HG03378 (cell line): Measurements from ENCODE around the gene PDS5B.

Experiments
- ATAC-seq: cut with Tn5 transposase; IDR thresholded peaks from one replicate; pipeline ENCODE4 v1.9.1; 2021; ENCODE audit warnings: mild to moderate bottlenecking, moderate library complexity; ENCODE audit not compliant: unreplicated experiment

Gene PDS5B

DNA sequence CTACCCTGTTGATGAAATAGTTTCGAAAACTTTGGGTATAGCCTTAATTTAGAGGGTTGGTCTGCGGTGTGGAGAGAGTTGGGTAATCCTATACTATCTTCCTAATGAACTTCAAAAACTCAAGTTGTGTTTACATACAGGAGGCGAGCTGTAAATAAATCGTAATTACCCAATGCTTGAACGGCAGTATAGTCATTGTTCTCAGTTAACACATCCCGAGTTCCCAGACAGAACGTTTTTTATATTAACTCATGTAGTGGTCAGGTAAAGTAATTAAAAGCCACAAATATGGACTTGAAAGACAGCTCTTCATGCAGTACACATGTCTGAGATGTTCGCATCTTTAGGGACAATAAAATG lies 1.5 kb downstream of the PDS5B start:
- ATAC-seq = no peak

DNA sequence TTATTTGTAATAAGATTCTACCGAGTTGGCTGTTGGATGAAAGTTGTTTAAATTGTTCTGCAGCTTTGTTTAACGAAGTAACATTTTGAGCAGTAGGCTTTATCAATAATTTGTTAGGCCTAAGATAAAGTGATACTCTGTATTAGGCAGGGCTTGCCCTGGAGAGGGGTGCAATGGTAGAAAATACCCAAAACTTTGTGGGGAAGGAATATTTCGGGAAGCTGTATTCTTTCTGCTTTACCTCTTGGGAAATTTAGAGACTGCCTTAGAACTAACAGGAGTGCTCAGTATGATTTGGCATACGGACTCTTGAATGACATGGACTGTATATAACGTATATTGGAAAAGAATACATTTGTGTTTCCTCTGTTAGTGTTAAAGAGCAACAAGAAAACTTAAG lies 2.5 kb downstream of the PDS5B start:
- no peak for ATAC-seq

DNA sequence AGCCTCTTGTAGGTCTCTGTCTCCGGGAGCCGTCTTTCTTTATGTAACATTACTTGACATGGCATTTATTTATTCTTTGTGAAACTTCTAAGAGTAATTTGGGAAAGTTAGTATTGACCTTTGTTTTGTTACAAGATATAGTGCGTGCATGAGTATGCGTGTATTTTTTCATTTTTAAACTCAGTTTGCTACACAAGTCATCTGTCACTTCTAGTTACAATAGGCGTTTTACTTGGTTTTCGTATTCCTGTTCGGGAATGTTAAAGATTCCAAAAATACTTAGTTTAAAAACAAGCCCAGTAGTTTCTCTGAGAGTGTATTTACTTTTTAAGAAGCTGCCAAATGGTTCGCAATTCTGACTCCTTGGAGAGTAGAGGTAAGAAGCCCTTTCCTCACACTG lies 3.2 kb downstream of the PDS5B start:
- ATAC-seq = no peak

DNA sequence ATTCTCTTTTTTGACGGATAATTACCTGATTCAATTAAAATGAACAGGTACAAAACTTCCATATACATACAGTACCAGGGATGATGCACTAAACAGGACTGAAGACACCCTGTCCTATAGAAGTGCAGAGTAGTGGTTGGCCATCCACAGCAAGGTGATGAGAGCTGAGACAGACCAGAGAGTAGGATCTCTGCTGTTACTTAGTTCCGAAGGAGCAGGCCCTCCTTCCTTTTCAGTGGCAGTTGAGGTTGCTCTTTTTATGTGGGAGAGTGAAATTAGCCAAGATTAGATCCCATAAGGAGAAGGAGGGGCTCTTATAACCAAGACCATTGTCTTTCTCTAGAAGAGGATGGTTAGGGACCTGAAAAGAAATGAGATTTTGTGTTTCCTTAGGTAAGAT lies 4.0 kb downstream of the PDS5B start:
- ATAC-seq = no peak

DNA sequence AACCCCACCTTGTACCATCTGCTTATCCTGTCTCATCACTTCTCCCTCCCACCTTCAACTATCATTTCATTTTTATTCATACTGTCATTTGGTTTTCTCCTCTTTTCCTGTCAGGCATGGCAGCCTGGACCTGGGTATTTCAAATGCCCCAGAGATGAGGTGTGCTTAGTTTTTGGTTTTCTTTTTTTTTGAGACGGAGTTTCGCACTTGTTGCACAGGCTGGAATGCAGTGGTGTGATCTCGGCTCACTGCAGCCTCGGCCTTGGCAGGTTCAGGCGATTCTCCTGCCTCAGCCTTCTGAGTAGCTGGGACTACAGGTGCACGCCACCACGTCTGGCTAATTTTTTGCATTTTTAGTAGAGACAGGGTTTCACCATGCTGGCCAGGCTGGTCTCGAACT lies 5.8 kb downstream of the PDS5B start:
- no peak for ATAC-seq

DNA sequence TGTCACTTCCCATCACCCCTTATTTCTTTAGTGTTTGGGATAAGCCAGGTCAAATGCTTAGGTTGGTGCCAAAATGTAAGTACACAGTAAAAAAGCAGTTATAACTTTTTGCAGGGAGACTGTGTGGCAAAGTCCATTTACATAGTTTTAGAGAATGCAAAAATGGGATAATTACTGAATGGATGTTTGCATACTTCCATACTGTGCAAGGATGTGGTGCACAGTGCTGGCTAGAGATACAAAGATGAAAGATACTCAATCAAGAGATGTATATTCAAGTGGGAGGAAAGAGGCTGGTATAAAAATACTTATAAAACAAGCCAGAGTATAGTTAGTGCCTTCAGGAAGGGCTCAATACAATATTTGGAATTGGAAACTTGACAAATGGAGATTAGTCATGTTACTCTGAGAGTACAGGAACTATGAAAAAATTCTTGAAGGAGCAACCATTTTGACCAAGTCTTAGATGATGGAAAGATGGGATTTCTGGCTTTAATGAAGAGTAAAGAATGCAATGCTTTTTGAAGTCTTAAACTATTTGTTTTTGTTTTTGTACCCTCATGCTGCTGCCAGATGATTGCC lies 8.0 kb downstream of the PDS5B start:
- no peak for ATAC-seq

DNA sequence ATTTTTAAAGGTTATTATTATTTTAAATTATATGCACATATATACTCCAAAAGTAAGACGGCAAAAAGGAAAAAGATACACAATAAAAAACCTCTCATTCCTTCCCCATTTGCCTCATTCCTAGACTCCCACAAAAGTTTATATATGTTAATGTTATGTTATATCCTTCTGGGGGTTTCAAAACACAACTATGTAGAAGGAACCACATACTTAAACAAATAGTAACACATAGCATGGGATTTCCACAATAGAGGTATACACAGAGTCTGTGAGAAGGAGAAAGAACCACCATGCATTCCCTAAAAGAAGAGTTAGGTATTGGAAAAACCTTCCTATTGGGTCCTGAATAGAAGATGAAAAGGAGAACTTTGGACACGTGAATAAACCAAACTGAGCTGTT lies 9.1 kb downstream of the PDS5B start:
- ATAC-seq = no peak

DNA sequence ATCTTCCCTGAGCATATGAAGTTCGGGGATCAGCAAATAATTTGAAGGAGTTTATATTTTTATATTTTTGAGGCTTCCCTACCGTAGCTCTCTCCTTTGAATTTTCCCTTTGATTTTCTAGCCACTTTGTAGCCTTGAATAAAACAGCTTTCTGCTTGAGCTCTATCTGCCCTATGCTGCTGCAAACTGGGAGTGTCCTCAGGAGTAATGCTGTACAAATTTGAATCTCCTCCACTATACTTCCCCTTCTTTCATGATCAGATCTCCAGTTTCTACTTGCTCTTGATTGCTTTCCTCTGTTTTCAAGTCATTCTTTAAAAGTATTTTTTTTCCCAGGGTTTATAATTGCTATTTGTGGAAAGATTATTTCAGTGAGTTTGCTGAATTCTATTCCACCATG lies 14.6 kb downstream of the PDS5B start:
- no peak for ATAC-seq

DNA sequence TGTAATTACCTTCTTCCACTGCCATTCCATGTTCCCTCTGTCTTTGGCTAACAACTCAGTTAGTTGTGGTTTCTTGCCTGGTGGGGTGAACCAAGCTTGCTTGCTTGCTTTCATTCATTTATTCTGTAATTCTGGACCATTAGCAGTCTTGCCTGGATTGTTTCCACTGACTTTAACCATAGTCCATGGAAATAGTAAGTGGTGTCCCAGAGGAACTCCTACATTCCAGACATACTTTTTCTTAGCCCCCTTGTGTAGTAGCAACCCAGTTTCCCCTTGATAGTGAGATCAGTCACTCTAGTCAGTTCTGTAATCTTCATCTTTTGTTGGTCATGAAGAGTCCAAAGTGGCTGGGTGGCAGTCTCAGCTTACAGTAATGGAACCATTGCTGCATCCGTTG lies 23.2 kb downstream of the PDS5B start:
- ATAC-seq = no peak

DNA sequence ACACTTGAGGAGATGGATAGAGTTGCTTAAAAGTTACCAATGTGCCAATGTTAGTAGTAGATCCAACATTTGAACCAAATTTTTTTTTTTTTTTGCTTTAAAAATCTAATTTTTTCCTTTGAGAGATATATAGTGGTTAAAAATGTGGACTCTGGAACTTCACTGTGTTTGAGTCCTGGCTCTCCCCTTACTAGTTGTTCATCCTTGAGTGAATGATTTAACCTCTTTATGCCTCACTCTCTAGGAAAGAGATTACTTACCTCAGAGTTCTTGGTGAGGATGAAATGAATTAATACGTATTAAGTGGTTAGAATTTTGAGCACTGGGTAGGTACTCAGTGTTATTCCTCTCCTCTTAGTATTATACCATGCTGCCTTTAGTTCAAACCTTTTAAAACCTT lies 24.3 kb downstream of the PDS5B start:
- ATAC-seq = no peak

DNA sequence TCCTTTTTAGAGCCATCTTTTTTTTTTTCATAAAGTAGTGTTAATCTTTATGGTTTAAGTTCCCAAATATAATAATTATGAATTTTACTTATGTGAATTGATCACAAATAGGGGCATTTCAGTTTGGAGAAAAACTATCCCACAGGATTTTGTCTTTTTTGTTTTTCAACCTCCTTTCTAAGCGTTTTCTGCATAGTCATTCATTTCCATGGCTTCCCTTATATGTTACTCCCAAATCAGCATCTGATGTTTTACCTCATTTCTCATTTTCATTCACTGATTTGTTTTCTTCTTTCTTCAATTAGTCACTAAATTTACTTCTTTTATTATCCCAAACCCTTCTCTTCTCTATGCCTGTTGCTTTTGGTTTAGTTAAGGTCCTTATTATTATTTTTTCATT lies 24.7 kb downstream of the PDS5B start:
- no peak for ATAC-seq

DNA sequence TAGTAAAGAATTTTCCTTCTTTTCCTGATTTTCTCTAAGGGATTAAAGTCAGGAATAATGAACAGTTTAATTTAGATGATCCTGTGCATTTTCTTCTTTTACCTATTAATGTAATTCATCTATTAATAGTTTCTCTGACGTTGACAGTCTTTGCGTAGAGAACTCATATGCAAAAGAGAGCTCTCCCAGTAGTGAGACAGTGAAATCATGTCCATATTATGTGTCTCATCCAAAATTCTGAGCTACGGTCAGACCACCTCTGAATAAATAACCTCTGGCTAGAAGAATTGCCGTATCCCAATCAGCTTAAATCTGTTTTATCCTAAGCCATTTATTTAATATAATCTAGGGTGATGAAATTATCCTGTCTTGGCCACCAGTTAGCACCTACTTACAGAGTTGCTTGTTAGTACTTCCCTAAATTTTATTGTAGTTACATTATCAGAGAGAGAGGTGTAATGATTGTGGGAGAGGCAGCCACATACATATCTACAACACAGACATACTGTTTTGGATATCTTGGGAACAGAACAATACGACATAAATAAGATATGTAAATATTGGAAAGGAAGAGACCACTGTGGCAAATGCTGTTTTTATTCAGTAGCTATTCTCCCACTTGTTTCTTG lies 30.7 kb downstream of the PDS5B start:
- ATAC-seq = no peak

DNA sequence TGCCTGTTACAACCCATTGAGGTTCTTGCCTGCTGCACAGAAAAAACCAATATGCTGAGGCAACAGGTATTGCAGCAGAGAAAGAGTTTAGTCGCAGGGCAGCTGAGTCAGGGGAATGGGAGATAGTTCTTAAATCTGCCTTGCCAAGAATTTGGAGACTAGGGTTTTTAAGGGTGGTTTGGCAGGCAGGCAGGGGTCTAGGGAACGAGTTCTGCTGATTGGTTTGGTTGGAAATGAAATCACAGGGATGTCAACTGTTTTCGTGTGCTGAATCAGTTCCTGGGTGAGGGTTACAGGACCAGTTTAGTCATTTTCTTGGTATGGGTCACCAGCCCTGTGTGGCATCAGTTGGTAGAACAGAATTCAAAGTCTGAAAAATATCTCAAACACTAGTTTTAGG lies 36.6 kb downstream of the PDS5B start:
- ATAC-seq = no peak

DNA sequence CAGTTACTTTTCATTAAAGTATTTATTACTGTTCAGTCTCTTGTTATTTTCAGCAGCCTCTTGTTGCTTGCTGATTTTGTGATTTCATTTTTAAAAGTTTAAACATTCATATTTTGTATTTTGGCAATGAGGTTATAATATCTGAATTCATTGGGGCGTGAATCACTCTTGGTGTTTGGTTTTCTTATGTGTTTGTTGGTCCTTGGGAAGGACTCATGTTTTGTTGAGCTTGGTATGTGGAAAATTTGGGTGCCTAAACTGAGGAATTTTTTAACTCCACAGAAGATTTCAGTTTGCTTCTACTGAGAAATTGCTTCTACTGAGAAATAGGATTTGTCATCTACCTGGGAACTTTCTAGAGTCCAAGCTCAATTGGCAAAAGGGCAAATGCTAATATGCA lies 38.2 kb downstream of the PDS5B start:
- ATAC-seq = no peak

DNA sequence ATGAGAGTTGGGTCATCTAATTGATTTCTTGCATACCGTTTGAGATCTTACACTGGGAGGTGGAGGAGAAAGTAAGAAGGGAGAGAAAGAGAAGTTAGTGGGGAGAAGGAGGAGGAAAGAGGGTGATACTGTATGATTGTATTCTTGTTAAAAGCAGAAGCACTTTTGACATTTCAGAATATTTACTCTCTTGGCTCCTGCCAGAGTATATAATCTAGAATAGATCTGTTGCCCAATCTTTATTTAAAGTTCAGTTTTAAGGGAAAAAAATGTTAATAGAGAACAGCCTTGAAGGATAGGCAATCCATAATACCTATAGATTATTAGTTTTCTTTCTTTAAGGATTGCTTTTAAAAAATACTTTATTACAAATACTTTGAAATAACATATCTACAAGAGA lies 41.5 kb downstream of the PDS5B start:
- ATAC-seq = no peak

DNA sequence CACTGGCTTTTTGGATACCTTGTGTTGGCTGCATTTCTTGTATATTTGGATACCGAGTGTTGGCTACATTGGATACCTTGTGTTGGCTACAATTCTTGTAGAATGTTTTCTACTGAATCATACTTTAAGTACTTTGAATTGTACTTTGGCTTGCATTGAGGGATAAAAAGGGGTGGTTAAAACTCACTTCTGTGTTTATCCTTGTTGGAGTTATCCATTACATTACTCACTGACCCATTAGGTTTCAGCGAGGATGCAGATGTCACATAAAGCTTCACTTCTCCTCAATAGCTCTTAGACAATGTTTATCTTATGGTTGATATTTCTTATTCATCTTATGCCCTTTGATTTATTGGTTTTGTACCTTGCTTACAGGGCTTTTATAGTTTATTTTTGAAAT lies 43.1 kb downstream of the PDS5B start:
- ATAC-seq = no peak

DNA sequence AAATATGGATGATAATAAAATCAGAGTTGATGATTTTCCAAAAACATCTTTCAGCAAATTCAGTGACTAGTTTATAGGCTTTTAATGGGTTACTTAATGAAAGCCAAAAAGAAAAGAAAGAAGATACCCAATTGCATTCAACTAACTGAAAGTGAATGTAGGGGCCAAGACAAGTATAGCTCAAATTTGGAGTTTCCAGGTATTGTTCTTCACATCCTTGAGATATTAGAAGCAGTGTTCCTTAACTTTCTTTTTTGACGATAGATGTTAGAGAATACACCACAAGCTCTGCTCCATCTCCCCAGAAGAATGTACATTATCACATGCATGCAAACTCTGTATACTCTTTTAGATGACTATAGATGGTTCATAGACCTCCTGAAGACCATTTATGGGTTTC lies 43.6 kb downstream of the PDS5B start:
- ATAC-seq = no peak

DNA sequence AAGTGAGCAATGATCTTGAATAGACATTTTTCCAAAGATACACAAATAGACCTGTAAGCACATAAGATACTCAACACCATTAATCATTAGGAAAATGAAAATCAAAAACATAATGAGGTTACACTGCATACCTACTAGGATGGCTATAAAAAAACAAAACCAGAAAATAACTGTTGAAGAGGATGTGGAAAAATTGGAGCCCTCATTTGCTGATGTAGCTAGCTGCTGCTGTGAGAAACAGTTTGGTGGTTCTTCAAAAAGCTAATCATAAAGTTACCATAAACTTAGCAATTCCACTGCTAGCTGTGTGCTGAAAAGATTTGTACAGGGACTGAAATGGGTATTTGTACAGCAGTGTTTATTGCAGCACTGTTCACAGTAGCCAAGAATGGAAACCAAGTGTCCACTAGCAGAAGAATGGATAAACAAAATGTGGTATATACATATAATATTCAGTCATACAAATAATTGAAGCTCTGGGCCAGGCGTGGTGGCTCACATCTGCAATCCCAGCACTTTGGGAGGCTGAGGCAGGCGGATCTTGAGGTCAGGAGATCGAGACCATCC lies 46.2 kb downstream of the PDS5B start:
- no peak for ATAC-seq

DNA sequence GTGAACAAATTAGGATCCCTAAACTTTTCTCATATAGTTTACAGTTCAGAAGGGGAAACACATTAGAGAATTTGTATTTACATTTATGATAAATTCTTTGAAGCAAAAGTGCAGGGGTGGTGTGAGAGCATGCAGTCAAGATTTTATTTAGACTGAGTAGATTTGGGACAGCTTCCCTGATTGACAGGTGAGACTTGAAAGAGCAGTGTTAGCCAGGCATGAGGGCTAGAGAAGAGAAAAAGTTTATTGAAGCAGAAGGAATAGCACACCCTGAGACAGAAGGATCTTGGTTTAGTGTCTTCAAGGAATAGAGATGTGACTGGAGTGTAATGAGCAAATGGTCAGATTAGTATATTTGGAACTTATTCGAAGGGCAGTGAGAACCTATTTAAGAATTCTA lies 50.5 kb downstream of the PDS5B start:
- ATAC-seq = no peak

DNA sequence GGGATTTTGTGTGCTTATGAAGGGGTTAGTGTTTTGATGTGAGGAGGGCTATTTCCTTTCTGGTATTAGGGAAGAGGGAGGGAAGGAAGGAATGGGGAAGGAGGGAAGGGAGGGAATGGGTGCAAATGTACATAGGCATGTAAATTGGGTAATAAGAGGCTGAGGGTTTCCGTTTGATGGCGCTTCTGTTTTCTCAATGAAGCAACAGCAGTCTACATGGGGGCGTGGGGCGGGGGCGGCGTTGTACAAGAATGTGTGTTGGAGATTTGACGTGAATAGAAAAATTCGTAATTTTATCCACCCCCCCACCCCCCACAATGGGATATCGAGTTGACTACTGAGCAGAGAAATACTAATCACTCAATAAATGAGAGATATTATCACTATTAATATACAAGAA lies 52.5 kb downstream of the PDS5B start:
- no peak for ATAC-seq

DNA sequence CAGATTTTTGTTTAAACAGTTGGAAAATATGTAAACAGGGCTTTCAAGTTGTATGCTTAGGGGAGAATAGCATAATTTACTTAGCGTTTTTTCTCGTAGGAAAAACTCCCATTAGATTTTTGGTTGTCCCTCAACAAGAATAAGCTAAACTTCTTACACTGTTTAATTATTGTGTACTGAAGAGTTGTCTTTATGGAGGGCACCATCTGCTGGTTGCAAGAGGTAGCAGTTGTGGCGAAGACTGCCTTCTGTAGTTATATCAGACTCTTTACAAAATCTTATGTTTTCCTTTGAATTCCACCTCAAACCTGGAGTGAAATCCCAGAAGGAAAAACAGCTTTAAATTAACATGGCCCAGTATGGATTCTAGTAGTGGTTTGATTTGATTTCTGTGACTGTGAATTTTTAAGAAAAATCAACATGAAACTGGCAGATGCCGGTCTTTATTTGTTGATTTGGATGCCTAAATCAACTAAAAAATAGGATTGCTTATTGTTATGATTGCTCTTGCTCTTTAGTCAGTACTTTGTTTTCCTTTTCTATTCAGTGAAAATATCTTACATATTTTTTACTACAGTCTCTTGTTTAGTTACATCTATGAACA lies 53.4 kb downstream of the PDS5B start:
- no peak for ATAC-seq

DNA sequence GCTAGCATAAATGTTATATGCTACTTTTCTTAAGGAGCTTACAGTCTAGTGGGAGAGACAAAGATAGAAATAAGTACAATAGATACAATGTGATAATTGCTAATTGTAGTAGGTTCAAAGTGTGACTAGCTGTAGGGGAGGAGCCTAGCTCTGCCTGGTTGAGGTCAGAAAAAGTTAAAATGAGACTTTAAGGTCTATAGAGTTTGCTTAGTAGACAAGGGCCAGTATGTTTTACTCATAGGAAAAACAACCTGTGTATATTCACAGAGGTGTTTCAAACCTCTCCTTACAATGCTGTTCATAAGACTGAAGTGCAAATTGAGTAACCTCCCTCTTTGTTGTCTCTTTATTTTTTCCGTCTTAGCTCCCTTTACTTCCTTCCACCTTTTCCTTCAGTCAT lies 56.1 kb downstream of the PDS5B start:
- ATAC-seq = no peak

DNA sequence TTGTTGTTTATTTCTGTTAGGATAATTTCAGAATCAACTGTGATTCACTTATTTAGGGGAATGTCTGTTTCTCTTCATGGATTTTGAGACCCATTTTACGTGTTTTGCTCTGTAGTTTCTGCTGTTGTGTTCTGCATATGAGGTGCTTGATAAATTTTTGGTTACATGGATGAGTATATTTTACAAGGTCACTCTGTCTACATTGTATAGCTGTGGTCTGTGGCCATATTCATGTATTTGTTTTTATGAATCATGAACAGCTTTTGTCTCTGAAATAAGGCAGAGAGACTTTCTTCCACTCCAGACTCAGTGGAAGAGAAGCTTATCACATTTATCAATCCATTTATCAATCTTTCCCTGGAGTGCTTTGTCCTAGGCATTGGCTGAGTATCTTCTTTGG lies 56.6 kb downstream of the PDS5B start:
- no peak for ATAC-seq
